Nucleus accumbens (tissue), 56 donors: ENCODE data around the gene SALL3.

Source experiments
- DNase-seq, 56 donors: peaks; one replicate each; lab custom pipeline; 2025; lab: John Stamatoyannopoulos, UW

SALL3 gene

GRCh38 chr18:78979056-78979729, 425 bp upstream of the SALL3 start:
- peak in 13 of 56 donors; percentile 27 to 69 (median 35) for DNase-seq

- no peak for DNase-seq
Observed at GRCh38 chr18:78980279-78980771, 707 bp downstream of the SALL3 start.

GRCh38 chr18:78980777-78981380, 1.3 kb downstream of the SALL3 start:
- DNase-seq: no peak

GRCh38 chr18:78981394-78981831, 1.8 kb downstream of the SALL3 start:
- DNase-seq: no peak

GRCh38 chr18:78981989-78982620, 2.5 kb downstream of the SALL3 start:
- DNase-seq: no peak

- no peak for DNase-seq
Observed at GRCh38 chr18:78983512-78983911, 3.9 kb downstream of the SALL3 start.

- DNase-seq: peak in 4 of 56 donors; percentile 29 to 61 (median 37)
Observed at GRCh38 chr18:78984941-78985784, 5.5 kb downstream of the SALL3 start.

GRCh38 chr18:78986018-78986481, 6.4 kb downstream of the SALL3 start:
- peak in 22 of 56 donors; percentile 4 to 76 (median 35) for DNase-seq

GRCh38 chr18:78991446-78991845, 11.8 kb downstream of the SALL3 start:
- DNase-seq: no peak

- no peak for DNase-seq
Observed at GRCh38 chr18:78992041-78993011, 12.7 kb downstream of the SALL3 start.

- no peak for DNase-seq
Observed at GRCh38 chr18:78993014-78993926, 13.7 kb downstream of the SALL3 start.

- DNase-seq: no peak
Observed at GRCh38 chr18:78994000-78994399, 14.4 kb downstream of the SALL3 start.

- no peak for DNase-seq
Observed at GRCh38 chr18:78994531-78994930, 14.9 kb downstream of the SALL3 start.

- no peak for DNase-seq
Observed at GRCh38 chr18:78994977-78995582, 15.5 kb downstream of the SALL3 start.

GRCh38 chr18:78995740-78996395, 16.2 kb downstream of the SALL3 start:
- DNase-seq: no peak

GRCh38 chr18:78996741-78997490, 17.3 kb downstream of the SALL3 start:
- DNase-seq: no peak
